Suprapubic skin (tissue), 4 donors: Measurements from ENCODE around the gene ERG.

Experiments used
- POLR2A ChIP-seq, 2 donors: fragments of 450-650 bp; IDR thresholded peaks; one replicate each; pipeline ENCODE4 v1.6.1; 2017; ENCODE audit warnings: antibody characterized with exemption in 2 of 2, mild to moderate bottlenecking in 2 of 2, moderate library complexity in 2 of 2
- POLR2AphosphoS5 ChIP-seq, 3 donors: sonication (generic); formaldehyde crosslinking; IDR thresholded peaks; one replicate each; pipeline ENCODE4 v1.6.1; 2017; ENCODE audit warnings: antibody characterized with exemption in 3 of 3
- TF ChIP-seq, protein P1 (sequence below), 2 donors: fragments of 200-600 bp in 1 of 2; fragments of 450-650 bp in 1 of 2; sonication (generic) in 1 of 2; IDR thresholded peaks; one replicate each; pipeline ENCODE4 v1.5.1; 2016 to 2019; ENCODE audit warnings: antibody characterized with exemption in 2 of 2, mild to moderate bottlenecking in 1 of 2, moderate library complexity in 1 of 2

- TF ChIP-seq, protein P1, sequence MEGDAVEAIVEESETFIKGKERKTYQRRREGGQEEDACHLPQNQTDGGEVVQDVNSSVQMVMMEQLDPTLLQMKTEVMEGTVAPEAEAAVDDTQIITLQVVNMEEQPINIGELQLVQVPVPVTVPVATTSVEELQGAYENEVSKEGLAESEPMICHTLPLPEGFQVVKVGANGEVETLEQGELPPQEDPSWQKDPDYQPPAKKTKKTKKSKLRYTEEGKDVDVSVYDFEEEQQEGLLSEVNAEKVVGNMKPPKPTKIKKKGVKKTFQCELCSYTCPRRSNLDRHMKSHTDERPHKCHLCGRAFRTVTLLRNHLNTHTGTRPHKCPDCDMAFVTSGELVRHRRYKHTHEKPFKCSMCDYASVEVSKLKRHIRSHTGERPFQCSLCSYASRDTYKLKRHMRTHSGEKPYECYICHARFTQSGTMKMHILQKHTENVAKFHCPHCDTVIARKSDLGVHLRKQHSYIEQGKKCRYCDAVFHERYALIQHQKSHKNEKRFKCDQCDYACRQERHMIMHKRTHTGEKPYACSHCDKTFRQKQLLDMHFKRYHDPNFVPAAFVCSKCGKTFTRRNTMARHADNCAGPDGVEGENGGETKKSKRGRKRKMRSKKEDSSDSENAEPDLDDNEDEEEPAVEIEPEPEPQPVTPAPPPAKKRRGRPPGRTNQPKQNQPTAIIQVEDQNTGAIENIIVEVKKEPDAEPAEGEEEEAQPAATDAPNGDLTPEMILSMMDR (IDR thresholded peaks at IDR 0.05) = no peak
- no peak for TF ChIP-seq POLR2A (IDR thresholded peaks at IDR 0.05)
- no peak for TF ChIP-seq POLR2AphosphoS5 (IDR thresholded peaks at IDR 0.05)
These were observed 10.2 kb downstream of the ERG start for GRCh38 chr21:38487901-38488639.
